Fibroblast of villous mesenchyme (primary cell): Measurements from ENCODE around the gene INHBB. TPM values are rescaled to one million over a fixed set of nuclear protein-coding genes. Genes with fewer than 3 reads are reported as not detected.

Experiments
- DNase-seq: peaks from one replicate; pipeline ENCODE4 v3.0.0-alpha.2; 2010; ENCODE audit warnings: low read depth
- H3K4me3 ChIP-seq: 2 replicates; pipeline ENCODE4 v1.5.1; 2011; ENCODE audit warnings: low read depth, mild to moderate bottlenecking, low read length
- total RNA-seq: library from RNA; depleted of rRNA; stranded (reverse); fragments of >200 nt; gene quantifications from 2 replicates; pipeline ENCODE4 v1.2.3, GENCODE V29; 2012
- TF ChIP-seq, protein P1 (sequence below): IDR thresholded peaks from 2 replicates; pipeline ENCODE4 v1.5.1; 2012; ENCODE audit warnings: low read depth, mild to moderate bottlenecking, low read length; ENCODE audit not compliant: insufficient read depth

INHBB gene
- total RNA-seq, 1 donor: under 0.01 TPM

DNA sequence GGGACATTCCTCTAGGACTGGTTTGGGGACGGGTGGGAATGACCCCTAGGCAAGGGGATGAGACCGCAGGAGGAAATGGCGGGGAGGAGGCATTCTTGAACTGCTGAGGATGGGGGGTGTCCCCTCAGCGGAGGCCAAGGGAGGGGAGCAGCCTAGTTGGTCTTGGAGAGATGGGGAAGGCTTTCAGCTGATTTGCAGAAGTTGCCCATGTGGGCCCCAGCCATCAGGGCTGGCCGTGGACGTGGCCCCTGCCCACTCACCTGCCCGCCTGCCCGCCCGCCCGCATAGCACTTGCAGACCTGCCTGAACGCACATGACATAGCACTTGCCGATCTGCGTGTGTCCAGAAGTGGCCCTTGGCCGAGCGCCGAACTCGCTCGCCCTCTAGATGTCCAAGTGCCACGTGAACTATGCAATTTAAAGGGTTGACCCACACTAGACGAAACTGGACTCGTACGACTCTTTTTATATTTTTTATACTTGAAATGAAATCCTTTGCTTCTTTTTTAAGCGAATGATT is 4.9 kb downstream of the INHBB start:
- DNase-seq: no peak
- H3K4me3 ChIP-seq: no peak overlapping the region

DNA sequence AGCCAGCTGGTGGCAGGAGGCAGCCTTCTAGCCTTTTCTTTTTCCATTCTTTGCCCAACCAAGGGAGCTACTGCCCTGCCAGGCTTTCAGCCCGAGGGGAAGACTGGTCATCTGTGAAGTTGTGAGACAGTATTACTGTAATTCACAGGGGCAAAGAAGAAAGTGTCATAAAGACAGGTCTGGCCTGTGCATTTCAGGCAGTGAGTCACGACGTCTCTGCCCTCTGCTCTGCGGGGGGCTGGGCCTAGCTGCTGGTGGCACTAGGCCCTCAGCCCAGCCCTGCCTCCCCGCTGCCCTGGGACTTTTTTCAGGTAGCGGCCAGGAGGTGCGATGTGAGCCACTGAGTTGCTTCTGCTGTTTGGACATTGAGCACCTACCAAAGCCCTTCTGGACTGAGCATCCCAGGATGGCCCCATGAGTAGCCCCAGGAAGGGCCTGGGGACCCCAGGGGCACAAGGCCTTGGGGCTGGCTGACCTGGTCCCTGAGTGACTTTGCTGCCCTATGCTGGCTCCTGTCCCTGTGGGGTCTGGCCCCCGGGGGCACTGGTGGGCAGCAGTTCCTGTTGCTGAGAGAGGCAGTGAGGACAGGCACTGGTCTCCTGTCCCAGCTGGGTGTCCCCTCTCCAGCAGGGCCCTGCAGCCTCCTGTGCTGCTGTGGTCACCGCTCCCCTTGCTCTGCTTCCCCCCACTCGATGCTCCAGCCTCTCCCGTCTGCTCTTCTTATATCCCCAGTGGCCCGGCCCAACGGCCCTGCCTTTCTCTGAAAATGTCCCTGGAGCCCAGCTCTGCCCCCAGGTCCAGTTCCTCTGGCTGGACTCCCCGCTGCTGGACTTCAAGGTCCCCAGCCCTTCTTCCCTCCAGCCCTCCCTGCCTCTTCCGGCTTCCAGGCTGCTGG is 7.0 kb downstream of the INHBB start:
- no peak for DNase-seq
- no peak overlapping the region for H3K4me3 ChIP-seq
- TF ChIP-seq, protein P1, sequence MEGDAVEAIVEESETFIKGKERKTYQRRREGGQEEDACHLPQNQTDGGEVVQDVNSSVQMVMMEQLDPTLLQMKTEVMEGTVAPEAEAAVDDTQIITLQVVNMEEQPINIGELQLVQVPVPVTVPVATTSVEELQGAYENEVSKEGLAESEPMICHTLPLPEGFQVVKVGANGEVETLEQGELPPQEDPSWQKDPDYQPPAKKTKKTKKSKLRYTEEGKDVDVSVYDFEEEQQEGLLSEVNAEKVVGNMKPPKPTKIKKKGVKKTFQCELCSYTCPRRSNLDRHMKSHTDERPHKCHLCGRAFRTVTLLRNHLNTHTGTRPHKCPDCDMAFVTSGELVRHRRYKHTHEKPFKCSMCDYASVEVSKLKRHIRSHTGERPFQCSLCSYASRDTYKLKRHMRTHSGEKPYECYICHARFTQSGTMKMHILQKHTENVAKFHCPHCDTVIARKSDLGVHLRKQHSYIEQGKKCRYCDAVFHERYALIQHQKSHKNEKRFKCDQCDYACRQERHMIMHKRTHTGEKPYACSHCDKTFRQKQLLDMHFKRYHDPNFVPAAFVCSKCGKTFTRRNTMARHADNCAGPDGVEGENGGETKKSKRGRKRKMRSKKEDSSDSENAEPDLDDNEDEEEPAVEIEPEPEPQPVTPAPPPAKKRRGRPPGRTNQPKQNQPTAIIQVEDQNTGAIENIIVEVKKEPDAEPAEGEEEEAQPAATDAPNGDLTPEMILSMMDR: no peak

More for the DNA sequence above, 4.9 kb downstream of the INHBB start:
- TF ChIP-seq, protein P1: no peak

DNA sequence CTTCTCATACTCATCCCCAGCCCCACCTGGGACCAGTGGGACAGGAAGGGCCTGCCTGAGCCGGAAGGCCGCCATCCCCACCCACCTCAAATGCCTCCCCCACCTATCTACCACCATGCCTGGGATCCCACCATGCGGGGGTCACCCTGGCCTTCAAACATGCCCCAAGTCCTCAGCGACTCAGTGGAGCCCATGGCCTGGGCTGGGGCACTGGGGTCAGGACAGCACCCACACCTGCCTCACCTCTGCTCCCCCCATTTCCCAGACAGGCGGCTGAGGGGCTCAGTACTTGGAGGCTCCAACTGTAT is 7.6 kb downstream of the INHBB start:
- no peak overlapping the region for H3K4me3 ChIP-seq
- DNase-seq: no peak
- TF ChIP-seq, protein P1: no peak

DNA sequence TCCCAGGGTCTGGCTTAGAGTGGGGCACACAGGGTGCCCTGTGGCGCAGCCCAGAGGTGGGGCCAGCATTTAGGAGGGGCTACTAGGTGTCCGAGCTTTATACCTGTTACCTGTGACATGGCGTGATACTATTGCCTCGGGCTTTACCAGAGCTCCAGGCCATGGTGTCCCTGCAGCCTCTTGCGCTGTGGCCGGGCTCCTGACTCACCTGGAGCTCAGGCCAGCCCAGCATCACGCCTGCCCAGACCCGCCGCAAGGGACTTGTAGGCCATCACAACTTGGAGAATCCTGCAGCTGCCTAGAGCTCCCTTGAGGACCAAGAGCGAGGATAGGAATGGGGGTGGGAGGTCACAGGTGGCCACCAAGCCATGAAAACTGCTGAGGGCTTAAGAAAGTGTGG is 8.0 kb downstream of the INHBB start:
- DNase-seq: no peak
- H3K4me3 ChIP-seq: no peak overlapping the region
- TF ChIP-seq, protein P1: no peak

DNA sequence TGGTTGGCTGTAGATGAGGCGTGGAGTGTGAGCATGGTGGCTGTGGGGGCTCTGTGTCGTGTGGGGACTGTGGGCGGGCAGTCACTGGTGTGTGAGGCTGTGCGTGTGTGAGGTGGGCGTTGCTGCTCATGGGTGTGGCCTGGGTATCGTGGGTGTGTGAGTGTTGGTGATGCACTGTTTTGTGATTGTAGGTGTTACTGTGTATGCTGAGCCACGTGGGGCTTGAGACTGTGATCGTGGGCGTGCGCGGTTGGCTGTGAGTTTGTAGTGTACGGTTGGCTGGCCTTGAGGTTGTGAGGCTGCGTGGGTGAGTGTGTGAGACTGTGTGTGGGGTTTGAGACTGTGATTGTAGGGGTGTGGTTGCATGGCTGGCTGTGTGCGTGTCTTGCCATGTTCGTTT is 8.5 kb downstream of the INHBB start:
- H3K4me3 ChIP-seq: no peak overlapping the region
- DNase-seq: no peak
- TF ChIP-seq, protein P1: no peak

DNA sequence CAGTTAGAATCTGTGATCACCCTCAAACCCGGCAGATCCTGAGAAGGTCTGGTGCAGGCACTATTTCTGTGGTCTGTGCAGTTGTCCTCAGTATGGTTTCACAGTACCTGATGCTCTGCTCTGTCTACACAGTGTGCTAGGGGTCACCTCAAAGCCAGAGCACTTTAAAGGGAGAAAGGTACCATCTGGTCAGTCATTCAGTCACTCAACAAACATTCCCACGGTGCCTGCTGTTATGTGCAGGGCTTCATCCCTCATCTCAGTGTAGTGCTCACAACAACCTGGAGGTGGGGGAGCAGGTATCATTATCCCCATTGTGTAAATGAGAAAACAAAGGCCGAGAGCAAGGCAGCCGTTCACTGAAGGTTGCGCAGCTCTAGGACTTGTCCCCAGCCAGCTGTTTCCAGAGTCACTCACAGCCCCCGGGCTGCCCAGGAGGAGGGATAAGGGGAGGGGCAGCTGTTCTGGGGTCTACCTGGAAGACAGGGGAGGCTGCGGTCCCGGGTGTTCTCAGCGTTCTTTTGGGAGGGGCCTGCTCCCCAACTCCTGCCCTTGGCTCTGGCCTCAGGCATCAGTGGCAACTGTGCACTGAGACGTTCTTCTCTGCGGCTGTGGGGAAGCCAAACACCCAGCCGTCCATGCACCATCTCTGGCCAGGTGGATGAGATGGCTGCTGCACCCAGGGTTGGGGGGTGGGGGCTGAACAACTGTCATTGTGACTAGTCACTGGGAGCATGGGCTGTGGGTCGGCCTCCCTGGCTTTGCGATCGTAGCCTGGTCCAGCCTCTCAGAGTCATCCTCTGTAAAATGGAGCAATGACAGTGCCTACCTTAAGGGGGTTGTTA is 9.2 kb downstream of the INHBB start:
- no peak for DNase-seq
- TF ChIP-seq, protein P1: no peak

More for the DNA sequence above, 9.2 kb downstream of the INHBB start:
- H3K4me3 ChIP-seq: no peak overlapping the region
